NB4 (cell line): ENCODE data around the gene TBCCD1.

Experiments
- DNase-seq: peaks from one replicate; pipeline ENCODE4 v3.0.0; 2010; ENCODE audit warnings: low read depth
- H3K4me3 ChIP-seq: one replicate; pipeline ENCODE4 v1.5.1; 2011; ENCODE audit warnings: mild to moderate bottlenecking, low read depth, low read length, moderate library complexity
- CTCF ChIP-seq: IDR thresholded peaks from one replicate; pipeline ENCODE4 v1.5.1; 2012; ENCODE audit warnings: low read depth, low read length
- MAX ChIP-seq: IDR thresholded peaks from 2 replicates; pipeline ENCODE4 v1.6.1; 2011; ENCODE audit warnings: low read depth, low read length
- MYC ChIP-seq: IDR thresholded peaks from 2 replicates; pipeline ENCODE4 v1.6.1; 2011; ENCODE audit warnings: low read depth, low read length
- POLR2A ChIP-seq: IDR thresholded peaks from 2 replicates; pipeline ENCODE4 v1.6.1; 2011; ENCODE audit warnings: mild to moderate bottlenecking; ENCODE audit not compliant: insufficient read length; ENCODE audit errors: extremely low read depth

TBCCD1 gene

GRCh38 chr3:186529201-186529999, 37.7 kb downstream of the TBCCD1 start:
- TF ChIP-seq POLR2A: no peak
- TF ChIP-seq MAX: no peak
- TF ChIP-seq MYC: no peak
- no peak for TF ChIP-seq CTCF
- no peak overlapping the region for H3K4me3 ChIP-seq
- peak; percentile 31 for DNase-seq

- H3K4me3 ChIP-seq: peak overlapping the region; percentile 7
- TF ChIP-seq MAX (no peak), POLR2A (no peak), MYC (no peak), CTCF (no peak)
- DNase-seq: peak; percentile 84
Observed at GRCh38 chr3:186526256-186526606, 40.9 kb downstream of the TBCCD1 start.

GRCh38 chr3:186525369-186526255, 41.5 kb downstream of the TBCCD1 start:
- H3K4me3 ChIP-seq: peak overlapping the region; percentile 7
- no peak for TF ChIP-seq CTCF
- DNase-seq: peak; percentile 78

- TF ChIP-seq CTCF (no peak), MYC (no peak), MAX (no peak), POLR2A (no peak)
- no peak for DNase-seq
- no peak overlapping the region for H3K4me3 ChIP-seq
Observed at GRCh38 chr3:186524616-186525015, 42.5 kb downstream of the TBCCD1 start.

GRCh38 chr3:186523434-186523833, 43.7 kb downstream of the TBCCD1 start:
- TF ChIP-seq MAX (no peak), MYC (no peak), POLR2A (no peak), CTCF (no peak)
- no peak for DNase-seq
- H3K4me3 ChIP-seq: no peak overlapping the region
